Cardiac fibroblast (primary cell): ENCODE data around the gene TOMT.
A peak's percentile ranks its signal among the peaks of the same experiment; 100 is the strongest.

Experiments used
- DNase-seq, 2 donors: peaks; one replicate each; pipeline versions ENCODE4 v3.0.0 to v3.0.0-alpha.2; 2010; ENCODE audit warnings: low read depth in 2 of 2
- H3K4me3 ChIP-seq, 2 donors: replicated peaks in 1 of 2; 1 replicate in 1 of 2; 2 replicates in 1 of 2; pipeline ENCODE4 v1.5.1; 2011; ENCODE audit warnings: low read depth in 2 of 2, low read length in 2 of 2, mild to moderate bottlenecking in 2 of 2, moderate library complexity in 1 of 2
- TF ChIP-seq, protein P1 (sequence below): IDR thresholded peaks from one replicate; pipeline ENCODE4 v1.5.1; 2011; ENCODE audit warnings: low read depth, mild to moderate bottlenecking, low read length, inconsistent platforms

The TOMT gene

DNA sequence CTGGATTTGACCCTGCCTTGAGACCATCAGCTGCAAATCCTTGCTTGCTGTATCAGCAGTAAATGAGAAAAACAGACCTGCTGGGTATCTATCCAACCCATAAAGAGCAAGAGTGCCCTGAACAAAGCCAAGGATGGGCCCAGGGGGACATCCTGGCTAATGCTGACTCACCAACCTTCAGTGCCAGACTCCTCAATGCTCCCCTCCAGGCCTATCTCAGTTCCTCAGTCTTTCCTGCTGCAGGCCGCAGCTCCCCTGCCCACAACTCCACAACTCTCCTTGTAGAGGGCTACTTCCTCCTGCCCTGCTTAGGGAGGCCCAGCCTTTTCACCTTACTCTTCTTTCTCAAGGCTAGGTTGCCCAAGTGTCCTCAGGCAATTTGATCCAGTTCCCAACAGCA lies 5.3 kb upstream of the TOMT start:
- TF ChIP-seq, protein P1, sequence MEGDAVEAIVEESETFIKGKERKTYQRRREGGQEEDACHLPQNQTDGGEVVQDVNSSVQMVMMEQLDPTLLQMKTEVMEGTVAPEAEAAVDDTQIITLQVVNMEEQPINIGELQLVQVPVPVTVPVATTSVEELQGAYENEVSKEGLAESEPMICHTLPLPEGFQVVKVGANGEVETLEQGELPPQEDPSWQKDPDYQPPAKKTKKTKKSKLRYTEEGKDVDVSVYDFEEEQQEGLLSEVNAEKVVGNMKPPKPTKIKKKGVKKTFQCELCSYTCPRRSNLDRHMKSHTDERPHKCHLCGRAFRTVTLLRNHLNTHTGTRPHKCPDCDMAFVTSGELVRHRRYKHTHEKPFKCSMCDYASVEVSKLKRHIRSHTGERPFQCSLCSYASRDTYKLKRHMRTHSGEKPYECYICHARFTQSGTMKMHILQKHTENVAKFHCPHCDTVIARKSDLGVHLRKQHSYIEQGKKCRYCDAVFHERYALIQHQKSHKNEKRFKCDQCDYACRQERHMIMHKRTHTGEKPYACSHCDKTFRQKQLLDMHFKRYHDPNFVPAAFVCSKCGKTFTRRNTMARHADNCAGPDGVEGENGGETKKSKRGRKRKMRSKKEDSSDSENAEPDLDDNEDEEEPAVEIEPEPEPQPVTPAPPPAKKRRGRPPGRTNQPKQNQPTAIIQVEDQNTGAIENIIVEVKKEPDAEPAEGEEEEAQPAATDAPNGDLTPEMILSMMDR: no peak
- DNase-seq: peak in 1 of 2 donors; percentile 12
- H3K4me3 ChIP-seq: no peak overlapping the region

DNA sequence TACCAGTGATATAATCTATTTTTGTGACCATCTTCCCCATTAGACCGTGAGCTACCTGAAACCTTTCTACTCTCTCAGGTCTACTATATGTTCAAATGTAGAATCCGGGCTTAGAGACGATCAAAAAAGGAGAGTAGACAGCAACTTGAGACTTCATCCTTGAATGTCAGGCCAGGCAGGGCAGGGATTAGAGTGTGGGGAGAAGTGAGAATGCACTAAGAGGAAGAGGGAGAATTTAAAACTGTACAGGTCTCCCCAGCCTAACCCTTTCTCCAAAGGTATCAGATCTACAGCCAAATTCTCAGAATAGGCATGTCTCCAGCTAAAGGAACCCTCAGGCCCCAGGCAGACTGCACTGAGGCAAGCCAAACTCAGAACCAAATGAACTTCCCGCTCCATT lies 3.6 kb upstream of the TOMT start:
- no peak for DNase-seq
- TF ChIP-seq, protein P1: no peak
- peak overlapping the region; percentile 83 to 85 for H3K4me3 ChIP-seq

DNA sequence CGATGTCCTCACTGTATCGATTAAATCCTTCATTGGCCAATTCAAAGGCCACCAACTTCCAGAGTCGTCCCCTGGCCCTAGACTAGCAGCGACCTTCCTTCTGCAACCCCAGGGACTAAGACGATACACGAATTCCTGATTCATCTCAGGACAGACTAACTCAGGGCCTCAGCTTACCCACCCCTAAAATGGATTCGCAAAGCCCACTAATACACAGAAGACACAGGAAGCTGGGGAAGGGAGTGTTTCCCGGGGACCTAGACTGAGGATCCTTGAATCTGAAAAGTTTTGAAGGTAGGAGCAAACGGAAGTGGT lies 3.1 kb upstream of the TOMT start:
- no peak for DNase-seq
- TF ChIP-seq, protein P1: no peak
- peak overlapping the region; percentile 83 to 85 for H3K4me3 ChIP-seq

DNA sequence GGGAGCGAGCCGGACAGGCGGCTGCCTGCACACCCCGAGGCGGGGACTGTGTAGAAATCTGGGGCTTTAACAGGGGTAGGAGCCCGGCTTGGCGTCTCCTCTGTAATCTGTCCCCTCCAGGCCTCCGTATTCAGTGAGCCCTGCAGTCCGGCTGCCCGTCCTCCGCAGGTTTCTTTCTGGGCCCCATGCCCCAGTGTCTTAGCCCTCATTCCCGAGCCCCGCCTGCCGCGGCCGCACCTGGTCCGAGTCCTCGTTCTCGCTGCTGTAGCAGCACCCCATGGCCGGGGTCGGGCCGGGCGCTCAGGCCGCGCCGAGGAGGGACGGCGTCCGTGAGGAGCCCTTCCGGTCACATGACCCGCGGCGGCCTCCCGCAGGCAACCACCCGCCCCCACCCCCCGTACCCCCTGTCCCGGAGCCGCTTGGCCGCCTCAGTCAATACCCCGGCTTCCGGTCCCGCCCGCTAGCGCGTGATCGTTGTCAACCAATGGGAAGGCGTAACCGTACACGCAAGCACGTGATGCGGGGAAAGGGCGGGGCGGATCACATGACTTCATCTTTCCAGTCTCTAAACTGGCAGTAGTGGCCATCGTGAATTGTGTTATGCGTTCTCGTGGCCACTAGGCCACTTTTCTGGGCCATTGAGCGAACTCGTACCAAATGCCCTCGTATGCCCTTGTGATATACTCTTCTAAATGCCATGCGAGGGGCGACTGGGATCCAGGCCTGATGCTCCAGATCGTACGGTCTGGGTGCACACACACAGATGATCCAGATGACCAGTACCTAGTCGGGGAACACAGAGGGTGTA lies 2.6 kb upstream of the TOMT start, which contains the start of gene LAMTOR1:
Gene LAMTOR1 (minus strand): TSS at position 352 of the 808 bp plus-strand sequence. CDS start 73 bp downstream, at position 279.
- TF ChIP-seq, protein P1: peak; percentile 61
- peak; percentile 99 to 100 for DNase-seq
- peak within 1 kb of the TSS; percentile 83 to 85 for H3K4me3 ChIP-seq

DNA sequence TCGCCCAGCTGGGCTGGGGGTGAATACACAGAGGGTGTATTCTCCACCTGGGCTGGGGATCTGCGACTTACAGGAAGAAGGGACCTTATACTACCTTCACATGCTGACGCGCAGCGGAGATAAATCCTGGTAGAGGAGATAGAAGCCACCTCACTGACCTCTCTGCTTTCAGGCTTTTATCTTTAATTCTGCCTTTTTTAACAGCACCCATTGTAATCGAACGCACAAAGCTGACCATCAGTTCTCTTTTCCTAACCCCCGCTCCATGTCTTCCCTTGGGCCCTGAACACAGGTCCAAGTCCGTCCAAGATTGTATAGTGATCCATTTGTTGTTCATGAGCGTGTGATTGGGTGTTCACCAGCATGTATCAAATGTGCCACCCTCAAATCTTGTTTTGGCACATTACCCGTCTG lies 2.0 kb upstream of the TOMT start:
- TF ChIP-seq, protein P1: no peak
- DNase-seq: no peak
- H3K4me3 ChIP-seq: peak overlapping the region; percentile 3 to 24

DNA sequence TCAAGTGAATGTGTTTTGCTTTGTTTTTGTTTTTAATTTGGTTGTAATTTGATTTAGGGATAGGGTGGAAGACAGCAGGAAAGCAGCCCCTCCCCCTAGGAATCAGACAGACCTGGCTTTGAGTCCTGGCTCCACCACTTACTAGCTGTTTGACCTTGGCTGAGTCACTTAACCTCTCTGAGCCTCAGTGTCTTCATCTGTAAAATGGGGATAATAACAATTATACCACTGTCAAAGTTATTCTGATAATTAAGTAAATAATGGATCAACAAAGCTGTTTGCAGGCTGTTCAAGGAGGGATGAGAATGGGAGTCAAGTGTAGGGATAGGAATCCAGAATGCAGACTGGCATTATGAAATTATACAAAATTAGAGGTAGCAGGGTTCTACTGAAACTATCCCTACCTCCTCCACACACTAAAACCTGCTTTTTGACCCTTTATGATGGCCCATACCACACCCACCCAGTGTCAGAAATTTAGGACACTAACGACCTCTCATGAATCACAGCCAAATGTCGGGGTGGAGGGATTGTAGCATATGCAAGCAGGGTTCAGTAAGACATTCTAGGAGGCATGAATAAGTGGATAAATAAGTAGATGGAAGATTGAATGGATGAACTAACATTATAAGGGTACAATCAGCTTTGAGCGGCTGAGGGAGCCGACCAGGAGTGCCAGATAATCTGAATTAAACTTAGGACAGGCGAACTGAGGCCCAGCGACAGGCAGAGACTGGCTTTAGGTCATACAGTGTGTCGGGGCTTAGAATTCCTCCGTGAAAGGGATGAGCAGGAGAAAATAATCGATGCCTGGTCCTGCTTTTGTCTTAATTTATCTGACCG lies 5.8 kb downstream of the TOMT start:
- H3K4me3 ChIP-seq: peak overlapping the region; percentile 83 to 85
- TF ChIP-seq, protein P1: no peak
- no peak for DNase-seq
